Astrocyte (in vitro differentiated cells and primary cell): ENCODE data around the gene TAB3. TPM values are rescaled to one million over a fixed set of nuclear protein-coding genes. Genes with fewer than 3 reads are reported as not detected.

Experiments
- DNase-seq: peaks from one replicate; pipeline ENCODE4 v3.0.0-alpha.2; 2010; ENCODE audit warnings: low read depth
- FAIRE-seq: peaks from 2 replicates; lab custom pipeline; 2011; peaks lifted over from hg19 to GRCh38; lab: Jason Lieb, UNC
- H2AFZ ChIP-seq: 2 replicates; pipeline ENCODE4 v1.6.0; 2012; ENCODE audit warnings: low read depth, low read length, inconsistent platforms
- H3K27ac ChIP-seq: 2 replicates; pipeline ENCODE4 v1.5.1; 2011; ENCODE audit warnings: low read depth, low read length, inconsistent platforms
- H3K27me3 ChIP-seq: 2 replicates; pipeline ENCODE4 v1.6.0; 2011; ENCODE audit warnings: low read length, inconsistent platforms; ENCODE audit not compliant: insufficient read depth
- H3K36me3 ChIP-seq: 2 replicates; pipeline ENCODE4 v1.5.1; 2011; ENCODE audit warnings: low read length, inconsistent platforms; ENCODE audit not compliant: insufficient read depth
- H3K4me1 ChIP-seq: 2 replicates; pipeline ENCODE4 v1.5.1; 2011; ENCODE audit warnings: low read length, inconsistent platforms; ENCODE audit not compliant: insufficient read depth
- H3K4me2 ChIP-seq: 2 replicates; pipeline ENCODE4 v1.6.0; 2012; ENCODE audit warnings: low read length, inconsistent platforms
- H3K4me3 ChIP-seq: 2 replicates; pipeline ENCODE4 v1.5.1; 2011; ENCODE audit warnings: low read depth, mild to moderate bottlenecking, low read length, inconsistent platforms; ENCODE audit not compliant: insufficient read depth
- H3K79me2 ChIP-seq: 2 replicates; pipeline ENCODE4 v1.6.0; 2012; ENCODE audit warnings: mild to moderate bottlenecking, low read length, inconsistent platforms; ENCODE audit not compliant: insufficient read depth
- H3K9ac ChIP-seq: 2 replicates; pipeline ENCODE4 v1.6.0; 2012; ENCODE audit warnings: mild to moderate bottlenecking, low read length, inconsistent platforms
- H3K9me3 ChIP-seq: 2 replicates; pipeline ENCODE4 v1.5.1; 2012; ENCODE audit warnings: low read depth, mild to moderate bottlenecking, low read length, inconsistent platforms; ENCODE audit not compliant: insufficient read depth
- H4K20me1 ChIP-seq: 2 replicates; pipeline ENCODE4 v1.6.0; 2012; ENCODE audit warnings: low read length, inconsistent platforms; ENCODE audit not compliant: insufficient read depth
- H3K27ac Mint-ChIP-seq: one replicate; pipeline ENCODE4 v1.8.0; 2021; ENCODE audit warnings: mild to moderate bottlenecking, mixed read lengths; ENCODE audit not compliant: unreplicated experiment
- H3K27me3 Mint-ChIP-seq: one replicate; pipeline ENCODE4 v1.8.0; 2021; ENCODE audit warnings: low read depth, mixed read lengths; ENCODE audit not compliant: unreplicated experiment
- H3K36me3 Mint-ChIP-seq: one replicate; pipeline ENCODE4 v1.8.0; 2021; ENCODE audit warnings: low read depth, mixed read lengths; ENCODE audit not compliant: unreplicated experiment
- H3K4me1 Mint-ChIP-seq: one replicate; pipeline ENCODE4 v1.8.0; 2021; ENCODE audit warnings: low read depth, mixed read lengths; ENCODE audit not compliant: unreplicated experiment
- H3K4me3 Mint-ChIP-seq: one replicate; pipeline ENCODE4 v1.8.0; 2021; ENCODE audit warnings: mild to moderate bottlenecking, moderate library complexity, mixed read lengths; ENCODE audit not compliant: unreplicated experiment
- H3K9me3 Mint-ChIP-seq: one replicate; pipeline ENCODE4 v1.8.0; 2021; ENCODE audit warnings: mild to moderate bottlenecking, mixed read lengths; ENCODE audit not compliant: unreplicated experiment
- CTCF ChIP-seq: IDR thresholded peaks from 2 replicates; pipeline ENCODE4 v1.5.1; 2011; ENCODE audit warnings: low read depth, mild to moderate bottlenecking, inconsistent platforms, low read length, moderate library complexity; ENCODE audit not compliant: insufficient read depth
- EZH2 ChIP-seq: IDR thresholded peaks from 2 replicates; pipeline ENCODE4 v1.6.1; 2012; ENCODE audit warnings: mild to moderate bottlenecking, low read length, inconsistent platforms; ENCODE audit not compliant: insufficient read depth
- total RNA-seq: library from RNA; stranded (reverse); gene quantifications from 2 replicates; pipeline ENCODE4 v1.2.1, GENCODE V29; 2021

Gene TAB3
- total RNA-seq, 1 donor from 2014 or later = 19.3 TPM

DNA sequence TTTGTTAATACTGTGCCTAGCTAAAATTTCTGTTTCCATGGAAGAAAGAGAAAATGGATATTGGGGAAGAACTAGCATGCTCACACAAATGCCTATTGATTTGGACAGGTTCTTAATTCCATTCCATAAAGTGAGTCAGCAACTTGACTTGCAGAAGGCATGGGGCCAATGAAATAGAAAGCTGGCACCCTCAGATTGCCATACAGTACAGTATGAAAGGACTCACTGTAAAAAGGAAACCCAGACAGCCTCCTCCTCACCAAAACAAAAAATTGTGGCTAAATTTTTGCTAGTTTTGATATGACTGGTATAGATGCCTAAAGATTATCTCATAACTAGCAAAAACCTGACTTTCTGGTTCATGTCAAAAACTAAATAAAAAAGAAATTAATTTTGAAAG lies 11.2 kb upstream of the TAB3 start:
- H3K9me3 Mint-ChIP-seq = peaks cover 2% of the 10 kb centered on the region
- H3K36me3 Mint-ChIP-seq = no peaks in the 10 kb centered on the region
- TF ChIP-seq CTCF = no peak
- no peak for TF ChIP-seq EZH2
- Histone ChIP-seq H3K27ac (no peak overlapping the region), H3K79me2 (no peaks in the 10 kb centered on the region), H3K4me1 (no peaks in the 10 kb centered on the region), H3K4me2 (no peak overlapping the region), H3K4me3 (no peak overlapping the region), H3K27me3 (no peaks in the 10 kb centered on the region), H3K9ac (no peak overlapping the region), H3K9me3 (no peaks in the 10 kb centered on the region), H3K36me3 (no peaks in the 10 kb centered on the region), H2AFZ (no peak overlapping the region), H4K20me1 (no peaks in the 10 kb centered on the region)
- peaks cover 4% of the 10 kb centered on the region for H3K4me1 Mint-ChIP-seq
- no peak overlapping the region for H3K27ac Mint-ChIP-seq
- H3K27me3 Mint-ChIP-seq = no peaks in the 10 kb centered on the region
- H3K4me3 Mint-ChIP-seq = no peak overlapping the region
- FAIRE-seq = peak; percentile 72
- peak; percentile 32 for DNase-seq

- no peaks in the 10 kb centered on the region for H3K27me3 ChIP-seq
- no peak overlapping the region for H3K4me3 Mint-ChIP-seq
- no peaks in the 10 kb centered on the region for H3K79me2 ChIP-seq
- peaks cover 2% of the 10 kb centered on the region for H3K9me3 Mint-ChIP-seq
- H3K9me3 ChIP-seq = no peaks in the 10 kb centered on the region
- FAIRE-seq (no peak), DNase-seq (no peak)
- H3K4me2 ChIP-seq = no peak overlapping the region
- H3K9ac ChIP-seq = no peak overlapping the region
- no peak overlapping the region for H3K27ac Mint-ChIP-seq
- no peaks in the 10 kb centered on the region for H3K27me3 Mint-ChIP-seq
- no peaks in the 10 kb centered on the region for H3K36me3 ChIP-seq
- H3K4me3 ChIP-seq = no peak overlapping the region
- TF ChIP-seq CTCF = no peak
- no peak for TF ChIP-seq EZH2
- no peak overlapping the region for H3K27ac ChIP-seq
- H3K4me1 ChIP-seq = no peaks in the 10 kb centered on the region
- no peaks in the 10 kb centered on the region for H3K36me3 Mint-ChIP-seq
- no peak overlapping the region for H2AFZ ChIP-seq
- H3K4me1 Mint-ChIP-seq = no peaks in the 10 kb centered on the region
- no peaks in the 10 kb centered on the region for H4K20me1 ChIP-seq
Measured at GRCh38 chrX:30898886-30899285, 9.8 kb upstream of the TAB3 start.

- Histone ChIP-seq H3K4me1 (peaks cover 7% of the 10 kb centered on the region), H3K9me3 (no peaks in the 10 kb centered on the region), H3K36me3 (no peaks in the 10 kb centered on the region), H3K4me3 (no peak overlapping the region), H3K27me3 (no peaks in the 10 kb centered on the region), H4K20me1 (no peaks in the 10 kb centered on the region), H3K79me2 (no peaks in the 10 kb centered on the region), H3K9ac (no peak overlapping the region), H3K27ac (no peak overlapping the region), H3K4me2 (no peak overlapping the region), H2AFZ (no peak overlapping the region)
- Mint-ChIP-seq H3K27ac (no peak overlapping the region), H3K36me3 (no peaks in the 10 kb centered on the region), H3K4me3 (no peak overlapping the region), H3K27me3 (no peaks in the 10 kb centered on the region), H3K9me3 (no peaks in the 10 kb centered on the region), H3K4me1 (no peaks in the 10 kb centered on the region)
- FAIRE-seq (peak; percentile 88), DNase-seq (peak; percentile 4)
- TF ChIP-seq EZH2 (no peak), CTCF (no peak)
Measured at GRCh38 chrX:30895370-30895769, 6.3 kb upstream of the TAB3 start.
